GM23338 (cell line): ENCODE data around the gene TIMP3. TPM values are rescaled to one million over a fixed set of nuclear protein-coding genes. Genes with fewer than 3 reads are reported as not detected.

Experiments used
- ATAC-seq: fragments of 200-7000 bp; cut with Tn5 transposase; 3 replicates; pipeline ENCODE4 v1.9.1; 2020
- DNase-seq: peaks from one replicate; pipeline ENCODE4 v3.0.0-alpha.2; 2015; ENCODE audit warnings: low spot score
- H2AFZ ChIP-seq: fragments of 200-600 bp; sonication (generic); 2 replicates; pipeline ENCODE4 v1.8.0; 2016; ENCODE audit warnings: antibody characterized with exemption, mild to moderate bottlenecking, moderate library complexity
- H3F3A ChIP-seq: fragments of 200-600 bp; sonication (generic); replicated peaks from 2 replicates; pipeline ENCODE4 v1.8.0; 2017; ENCODE audit warnings: antibody characterized with exemption, mixed run types, low read depth
- H3K27ac ChIP-seq: fragments of 200-600 bp; sonication (generic); 2 replicates; pipeline ENCODE4 v1.6.1; 2016; ENCODE audit warnings: low read depth
- H3K27me3 ChIP-seq: fragments of 200-600 bp; sonication (generic); 2 replicates; pipeline ENCODE4 v1.8.0; 2016; ENCODE audit warnings: mild to moderate bottlenecking, mixed run types, moderate library complexity; ENCODE audit not compliant: insufficient read depth
- H3K36me3 ChIP-seq: fragments of 200-600 bp; sonication (generic); 2 replicates; pipeline ENCODE4 v1.8.0; 2016; ENCODE audit warnings: mild to moderate bottlenecking; ENCODE audit not compliant: insufficient read depth
- H3K4me1 ChIP-seq: fragments of 200-600 bp; sonication (generic); 2 replicates; pipeline ENCODE4 v1.8.0; 2016; ENCODE audit warnings: mild to moderate bottlenecking, moderate library complexity; ENCODE audit not compliant: insufficient read depth
- H3K4me2 ChIP-seq: fragments of 200-600 bp; sonication (generic); 2 replicates; pipeline ENCODE4 v1.7.1; 2017; ENCODE audit warnings: mixed run types
- H3K4me3 ChIP-seq: fragments of 200-600 bp; sonication (generic); 2 replicates; pipeline ENCODE4 v1.6.1; 2016; ENCODE audit warnings: mixed run types
- H3K79me2 ChIP-seq: fragments of 200-600 bp; sonication (generic); replicated peaks from 2 replicates; pipeline ENCODE4 v1.8.0; 2017; ENCODE audit warnings: mild to moderate bottlenecking; ENCODE audit not compliant: insufficient read depth
- H3K9me2 ChIP-seq: fragments of 200-600 bp; sonication (generic); 2 replicates; pipeline ENCODE4 v1.8.0; 2017; ENCODE audit not compliant: insufficient read depth
- H4K20me1 ChIP-seq: fragments of 200-600 bp; sonication (generic); replicated peaks from 2 replicates; pipeline ENCODE4 v1.8.0; 2017; ENCODE audit warnings: mild to moderate bottlenecking; ENCODE audit not compliant: insufficient read depth
- H3K27ac Mint-ChIP-seq: 2 replicates; pipeline ENCODE4 v1.8.0; 2020; ENCODE audit warnings: inconsistent platforms, mild to moderate bottlenecking, moderate library complexity, mixed read lengths
- H3K27me3 Mint-ChIP-seq: 3 replicates; pipeline ENCODE4 v1.8.0; 2022; ENCODE audit warnings: low read depth, mild to moderate bottlenecking, moderate library complexity, mixed read lengths, inconsistent platforms; ENCODE audit not compliant: insufficient read depth, poor library complexity
- H3K36me3 Mint-ChIP-seq: 3 replicates; pipeline ENCODE4 v1.8.0; 2021; ENCODE audit warnings: low read depth, mild to moderate bottlenecking, inconsistent platforms, moderate library complexity, mixed read lengths
- H3K4me1 Mint-ChIP-seq: 3 replicates; pipeline ENCODE4 v1.8.0; 2020; ENCODE audit warnings: mild to moderate bottlenecking, inconsistent platforms, mixed read lengths
- H3K4me3 Mint-ChIP-seq: 3 replicates; pipeline ENCODE4 v1.8.0; 2021; ENCODE audit warnings: moderate library complexity, mild to moderate bottlenecking, inconsistent platforms, mixed read lengths
- H3K9me3 Mint-ChIP-seq: 3 replicates; pipeline ENCODE4 v1.8.0; 2020; ENCODE audit warnings: moderate library complexity, mild to moderate bottlenecking, inconsistent platforms, mixed read lengths
- CREB1 ChIP-seq: fragments of 250-450 bp; sonication (Bioruptor Pico); IDR thresholded peaks from 2 replicates; pipeline ENCODE4 v1.5.0; 2020; ENCODE audit warnings: low read depth, mild to moderate bottlenecking, moderate library complexity
- ETS1 ChIP-seq: IDR thresholded peaks from 2 replicates; pipeline ENCODE4 v1.6.1; 2016; ENCODE audit warnings: antibody characterized with exemption
- EZH2 ChIP-seq: fragments of 200-600 bp; sonication (generic); IDR thresholded peaks from one replicate; pipeline ENCODE4 v1.8.0; 2017; ENCODE audit warnings: antibody characterized with exemption, mild to moderate bottlenecking, low read depth; ENCODE audit not compliant: unreplicated experiment
- NANOG ChIP-seq: IDR thresholded peaks from 2 replicates; pipeline ENCODE4 v1.6.1; 2016; ENCODE audit warnings: antibody characterized with exemption, borderline replicate concordance
- POLR2AphosphoS5 ChIP-seq: IDR thresholded peaks from 2 replicates; pipeline ENCODE4 v1.6.1; 2016; ENCODE audit warnings: antibody characterized with exemption, low read depth
- STAT1 ChIP-seq: IDR thresholded peaks from one replicate; pipeline ENCODE4 v1.6.1; 2016; ENCODE audit warnings: antibody characterized with exemption; ENCODE audit not compliant: unreplicated experiment
- ZNF114 ChIP-seq: fragments of 250-450 bp; sonication (Bioruptor Pico); IDR thresholded peaks from 2 replicates; pipeline ENCODE4 v1.5.0; 2020; ENCODE audit warnings: mild to moderate bottlenecking, moderate library complexity
- polyA plus RNA-seq: library from polyadenylated mRNA; unstranded; fragments of >200 nt; fragmentation: Nextera tagmentation; extraction: Ambion mirVana; gene quantifications from 2 replicates; pipeline ENCODE4 v1.2.1, GENCODE V29; 2016
- total RNA-seq: library from RNA; depleted of rRNA; stranded (reverse); fragments of >200 nt; shearing (Covaris generic); gene quantifications from 2 replicates; pipeline ENCODE4 v1.2.3, GENCODE V29; 2014
- TF ChIP-seq, protein P1 (sequence below): IDR thresholded peaks from one replicate; pipeline ENCODE4 v1.6.1; 2018; ENCODE audit warnings: antibody characterized with exemption; ENCODE audit not compliant: unreplicated experiment
- TF ChIP-seq, protein P2 (sequence below), 2 experiments: fragments of 200-600 bp in 1 of 2; sonication (generic) in 1 of 2; conservative IDR thresholded peaks; 2 replicates each; pipeline versions ENCODE4 v1.5.1 to v1.6.1; 2016 to 2017; ENCODE audit warnings: antibody characterized with exemption in 2 of 2, low read depth in 2 of 2, mild to moderate bottlenecking in 2 of 2, moderate library complexity in 1 of 2
- TF ChIP-seq, protein P3 (sequence below): fragments of 250-450 bp; sonication (Bioruptor Pico); IDR thresholded peaks from 2 replicates; pipeline ENCODE4 v1.5.0; 2020; ENCODE audit warnings: mild to moderate bottlenecking, moderate library complexity

Gene TIMP3
- total and polyA plus RNA-seq, 2 experiments from 2014 or later: 1.4 to 4.3 TPM

GRCh38 chr22:32874976-32875375, 73.5 kb downstream of the TIMP3 start (continued):
- TF ChIP-seq, protein P1, sequence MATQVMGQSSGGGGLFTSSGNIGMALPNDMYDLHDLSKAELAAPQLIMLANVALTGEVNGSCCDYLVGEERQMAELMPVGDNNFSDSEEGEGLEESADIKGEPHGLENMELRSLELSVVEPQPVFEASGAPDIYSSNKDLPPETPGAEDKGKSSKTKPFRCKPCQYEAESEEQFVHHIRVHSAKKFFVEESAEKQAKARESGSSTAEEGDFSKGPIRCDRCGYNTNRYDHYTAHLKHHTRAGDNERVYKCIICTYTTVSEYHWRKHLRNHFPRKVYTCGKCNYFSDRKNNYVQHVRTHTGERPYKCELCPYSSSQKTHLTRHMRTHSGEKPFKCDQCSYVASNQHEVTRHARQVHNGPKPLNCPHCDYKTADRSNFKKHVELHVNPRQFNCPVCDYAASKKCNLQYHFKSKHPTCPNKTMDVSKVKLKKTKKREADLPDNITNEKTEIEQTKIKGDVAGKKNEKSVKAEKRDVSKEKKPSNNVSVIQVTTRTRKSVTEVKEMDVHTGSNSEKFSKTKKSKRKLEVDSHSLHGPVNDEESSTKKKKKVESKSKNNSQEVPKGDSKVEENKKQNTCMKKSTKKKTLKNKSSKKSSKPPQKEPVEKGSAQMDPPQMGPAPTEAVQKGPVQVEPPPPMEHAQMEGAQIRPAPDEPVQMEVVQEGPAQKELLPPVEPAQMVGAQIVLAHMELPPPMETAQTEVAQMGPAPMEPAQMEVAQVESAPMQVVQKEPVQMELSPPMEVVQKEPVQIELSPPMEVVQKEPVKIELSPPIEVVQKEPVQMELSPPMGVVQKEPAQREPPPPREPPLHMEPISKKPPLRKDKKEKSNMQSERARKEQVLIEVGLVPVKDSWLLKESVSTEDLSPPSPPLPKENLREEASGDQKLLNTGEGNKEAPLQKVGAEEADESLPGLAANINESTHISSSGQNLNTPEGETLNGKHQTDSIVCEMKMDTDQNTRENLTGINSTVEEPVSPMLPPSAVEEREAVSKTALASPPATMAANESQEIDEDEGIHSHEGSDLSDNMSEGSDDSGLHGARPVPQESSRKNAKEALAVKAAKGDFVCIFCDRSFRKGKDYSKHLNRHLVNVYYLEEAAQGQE: no peak
- TF ChIP-seq EZH2 (no peak), STAT1 (no peak), ZNF114 (CRISPR knock-in tag) (no peak), POLR2AphosphoS5 (no peak)
- TF ChIP-seq, protein P2, sequence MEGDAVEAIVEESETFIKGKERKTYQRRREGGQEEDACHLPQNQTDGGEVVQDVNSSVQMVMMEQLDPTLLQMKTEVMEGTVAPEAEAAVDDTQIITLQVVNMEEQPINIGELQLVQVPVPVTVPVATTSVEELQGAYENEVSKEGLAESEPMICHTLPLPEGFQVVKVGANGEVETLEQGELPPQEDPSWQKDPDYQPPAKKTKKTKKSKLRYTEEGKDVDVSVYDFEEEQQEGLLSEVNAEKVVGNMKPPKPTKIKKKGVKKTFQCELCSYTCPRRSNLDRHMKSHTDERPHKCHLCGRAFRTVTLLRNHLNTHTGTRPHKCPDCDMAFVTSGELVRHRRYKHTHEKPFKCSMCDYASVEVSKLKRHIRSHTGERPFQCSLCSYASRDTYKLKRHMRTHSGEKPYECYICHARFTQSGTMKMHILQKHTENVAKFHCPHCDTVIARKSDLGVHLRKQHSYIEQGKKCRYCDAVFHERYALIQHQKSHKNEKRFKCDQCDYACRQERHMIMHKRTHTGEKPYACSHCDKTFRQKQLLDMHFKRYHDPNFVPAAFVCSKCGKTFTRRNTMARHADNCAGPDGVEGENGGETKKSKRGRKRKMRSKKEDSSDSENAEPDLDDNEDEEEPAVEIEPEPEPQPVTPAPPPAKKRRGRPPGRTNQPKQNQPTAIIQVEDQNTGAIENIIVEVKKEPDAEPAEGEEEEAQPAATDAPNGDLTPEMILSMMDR (conservative IDR thresholded peaks at IDR 0.05; ENCODE audit: low read depth in 2 of 2): no peak

GRCh38 chr22:32876516-32876915, 75.0 kb downstream of the TIMP3 start:
- Histone ChIP-seq H3K9me2 (peaks cover 4% of the 10 kb centered on the region; the same call in 1 of the 2 replicates), H3K4me1 (no peaks in the 10 kb centered on the region), H3K4me3 (no peak overlapping the region), H3K27ac (no peak overlapping the region), H3K4me2 (no peak overlapping the region), H3F3A (no peaks in the 10 kb centered on the region), H2AFZ (no peak overlapping the region), H3K79me2 (no peaks in the 10 kb centered on the region), H3K36me3 (no peaks in the 10 kb centered on the region), H4K20me1 (peaks cover 3% of the 10 kb centered on the region; the same call in 1 of the 2 replicates), H3K27me3 (no peaks in the 10 kb centered on the region)
- no peak for ATAC-seq
- no peak for DNase-seq
- no peak overlapping the region for H3K4me3 Mint-ChIP-seq
- H3K27me3 Mint-ChIP-seq: peaks cover 4% of the 10 kb centered on the region
- H3K27ac Mint-ChIP-seq: no peak overlapping the region
- H3K4me1 Mint-ChIP-seq: peaks cover 6% of the 10 kb centered on the region; the same call in 2 of the 3 replicates
- H3K36me3 Mint-ChIP-seq: no peaks in the 10 kb centered on the region; the same call in 2 of the 3 replicates
- no peaks in the 10 kb centered on the region for H3K9me3 Mint-ChIP-seq
- TF ChIP-seq EZH2 (no peak), NANOG (no peak), ETS1 (no peak), CREB1 (CRISPR knock-in tag) (no peak)
- TF ChIP-seq, protein P3, sequence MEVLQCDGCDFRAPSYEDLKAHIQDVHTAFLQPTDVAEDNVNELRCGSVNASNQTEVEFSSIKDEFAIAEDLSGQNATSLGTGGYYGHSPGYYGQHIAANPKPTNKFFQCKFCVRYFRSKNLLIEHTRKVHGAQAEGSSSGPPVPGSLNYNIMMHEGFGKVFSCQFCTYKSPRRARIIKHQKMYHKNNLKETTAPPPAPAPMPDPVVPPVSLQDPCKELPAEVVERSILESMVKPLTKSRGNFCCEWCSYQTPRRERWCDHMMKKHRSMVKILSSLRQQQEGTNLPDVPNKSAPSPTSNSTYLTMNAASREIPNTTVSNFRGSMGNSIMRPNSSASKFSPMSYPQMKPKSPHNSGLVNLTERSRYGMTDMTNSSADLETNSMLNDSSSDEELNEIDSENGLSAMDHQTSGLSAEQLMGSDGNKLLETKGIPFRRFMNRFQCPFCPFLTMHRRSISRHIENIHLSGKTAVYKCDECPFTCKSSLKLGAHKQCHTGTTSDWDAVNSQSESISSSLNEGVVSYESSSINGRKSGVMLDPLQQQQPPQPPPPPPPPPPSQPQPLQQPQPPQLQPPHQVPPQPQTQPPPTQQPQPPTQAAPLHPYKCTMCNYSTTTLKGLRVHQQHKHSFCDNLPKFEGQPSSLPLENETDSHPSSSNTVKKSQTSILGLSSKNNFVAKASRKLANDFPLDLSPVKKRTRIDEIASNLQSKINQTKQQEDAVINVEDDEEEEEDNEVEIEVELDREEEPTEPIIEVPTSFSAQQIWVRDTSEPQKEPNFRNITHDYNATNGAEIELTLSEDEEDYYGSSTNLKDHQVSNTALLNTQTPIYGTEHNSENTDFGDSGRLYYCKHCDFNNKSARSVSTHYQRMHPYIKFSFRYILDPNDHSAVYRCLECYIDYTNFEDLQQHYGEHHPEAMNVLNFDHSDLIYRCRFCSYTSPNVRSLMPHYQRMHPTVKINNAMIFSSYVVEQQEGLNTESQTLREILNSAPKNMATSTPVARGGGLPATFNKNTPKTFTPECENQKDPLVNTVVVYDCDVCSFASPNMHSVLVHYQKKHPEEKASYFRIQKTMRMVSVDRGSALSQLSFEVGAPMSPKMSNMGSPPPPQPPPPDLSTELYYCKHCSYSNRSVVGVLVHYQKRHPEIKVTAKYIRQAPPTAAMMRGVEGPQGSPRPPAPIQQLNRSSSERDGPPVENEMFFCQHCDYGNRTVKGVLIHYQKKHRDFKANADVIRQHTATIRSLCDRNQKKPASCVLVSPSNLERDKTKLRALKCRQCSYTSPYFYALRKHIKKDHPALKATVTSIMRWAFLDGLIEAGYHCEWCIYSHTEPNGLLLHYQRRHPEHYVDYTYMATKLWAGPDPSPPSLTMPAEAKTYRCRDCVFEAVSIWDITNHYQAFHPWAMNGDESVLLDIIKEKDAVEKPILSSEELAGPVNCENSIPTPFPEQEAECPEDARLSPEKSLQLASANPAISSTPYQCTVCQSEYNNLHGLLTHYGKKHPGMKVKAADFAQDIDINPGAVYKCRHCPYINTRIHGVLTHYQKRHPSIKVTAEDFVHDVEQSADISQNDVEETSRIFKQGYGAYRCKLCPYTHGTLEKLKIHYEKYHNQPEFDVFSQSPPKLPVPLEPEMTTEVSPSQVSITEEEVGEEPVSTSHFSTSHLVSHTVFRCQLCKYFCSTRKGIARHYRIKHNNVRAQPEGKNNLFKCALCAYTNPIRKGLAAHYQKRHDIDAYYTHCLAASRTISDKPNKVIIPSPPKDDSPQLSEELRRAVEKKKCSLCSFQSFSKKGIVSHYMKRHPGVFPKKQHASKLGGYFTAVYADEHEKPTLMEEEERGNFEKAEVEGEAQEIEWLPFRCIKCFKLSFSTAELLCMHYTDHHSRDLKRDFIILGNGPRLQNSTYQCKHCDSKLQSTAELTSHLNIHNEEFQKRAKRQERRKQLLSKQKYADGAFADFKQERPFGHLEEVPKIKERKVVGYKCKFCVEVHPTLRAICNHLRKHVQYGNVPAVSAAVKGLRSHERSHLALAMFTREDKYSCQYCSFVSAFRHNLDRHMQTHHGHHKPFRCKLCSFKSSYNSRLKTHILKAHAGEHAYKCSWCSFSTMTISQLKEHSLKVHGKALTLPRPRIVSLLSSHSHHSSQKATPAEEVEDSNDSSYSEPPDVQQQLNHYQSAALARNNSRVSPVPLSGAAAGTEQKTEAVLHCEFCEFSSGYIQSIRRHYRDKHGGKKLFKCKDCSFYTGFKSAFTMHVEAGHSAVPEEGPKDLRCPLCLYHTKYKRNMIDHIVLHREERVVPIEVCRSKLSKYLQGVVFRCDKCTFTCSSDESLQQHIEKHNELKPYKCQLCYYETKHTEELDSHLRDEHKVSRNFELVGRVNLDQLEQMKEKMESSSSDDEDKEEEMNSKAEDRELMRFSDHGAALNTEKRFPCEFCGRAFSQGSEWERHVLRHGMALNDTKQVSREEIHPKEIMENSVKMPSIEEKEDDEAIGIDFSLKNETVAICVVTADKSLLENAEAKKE (CRISPR knock-in tag): no peak
